ENCODE data around the gene RTL10. TPM values are rescaled to one million over a fixed set of nuclear protein-coding genes. Genes with fewer than 3 reads are reported as not detected.
"Not testable (repeated sequence)": the region's sequence is repeated elsewhere in the genome, so short reads cannot be mapped to it uniquely, and the experiment has no call there.

The RTL10 gene
- total RNA-seq, 2 donors from 2014 or later: 6.8 to 7.7 TPM

- ATAC-seq (no peak), DNase-seq (no peak)
- intact Hi-C loops (cut with DNase I): no loop called here
Observed at GRCh38 chr22:19836512-19836911, 18.2 kb downstream of the RTL10 start.

- ATAC-seq: no peak
- DNase-seq: no peak
- intact Hi-C loops (cut with DNase I): no loop called here
Observed at GRCh38 chr22:19834599-19834998, 20.1 kb downstream of the RTL10 start.

DNA sequence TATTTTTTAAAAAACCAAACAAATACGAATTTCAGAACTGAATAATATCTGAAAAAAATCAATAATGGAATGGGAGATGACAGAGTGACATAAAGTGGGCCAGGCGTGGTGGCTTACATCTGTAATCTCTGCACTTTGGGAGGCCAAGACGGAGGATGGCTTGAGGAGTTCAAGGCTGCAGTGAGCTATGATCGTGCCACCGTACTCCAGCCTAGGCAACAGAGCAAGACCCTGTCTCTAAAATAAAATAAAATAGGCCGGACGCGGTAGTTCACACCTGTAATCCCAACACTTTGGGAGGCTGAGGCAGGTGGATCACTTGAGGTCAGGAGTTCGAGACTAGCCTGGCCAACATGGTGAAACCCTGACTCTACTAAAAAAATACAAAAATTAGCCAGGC is 21.3 kb downstream of the RTL10 start:
- DNase-seq; ATAC-seq; intact Hi-C loops (cut with DNase I): not testable (repeated sequence)

DNA sequence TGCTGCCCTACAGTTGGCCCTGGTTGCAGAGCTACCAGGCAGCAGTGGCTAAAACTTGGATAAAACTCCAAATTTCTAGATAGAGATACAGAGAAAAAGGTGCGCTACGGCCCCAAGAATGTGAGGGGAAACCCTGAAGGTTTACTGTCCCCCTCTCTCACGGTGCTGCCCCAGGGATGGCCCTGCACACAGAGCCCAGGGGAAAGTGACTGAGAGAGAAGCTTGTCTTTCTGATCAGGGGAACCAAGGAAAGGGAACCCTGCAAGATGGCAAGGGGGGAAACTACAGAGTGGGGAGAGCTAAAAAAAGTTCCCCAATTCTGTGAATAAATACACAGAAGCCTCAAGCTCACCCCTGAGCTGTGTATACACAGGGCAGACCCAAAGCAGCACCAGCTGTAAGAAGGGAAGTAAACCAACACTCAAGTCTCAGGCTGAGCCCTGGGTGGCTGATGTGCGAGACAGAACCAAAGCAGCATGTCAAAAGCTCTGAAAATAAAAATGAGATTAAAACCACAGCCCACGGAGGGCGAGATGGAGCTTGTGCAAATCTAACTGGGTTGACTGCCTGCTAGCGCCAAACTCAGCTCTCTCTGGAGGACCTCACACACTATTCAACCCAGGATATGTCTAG is 22.1 kb downstream of the RTL10 start:
- intact Hi-C loops (cut with DNase I): no loop called here
- DNase-seq (no peak), ATAC-seq (no peak)

DNA sequence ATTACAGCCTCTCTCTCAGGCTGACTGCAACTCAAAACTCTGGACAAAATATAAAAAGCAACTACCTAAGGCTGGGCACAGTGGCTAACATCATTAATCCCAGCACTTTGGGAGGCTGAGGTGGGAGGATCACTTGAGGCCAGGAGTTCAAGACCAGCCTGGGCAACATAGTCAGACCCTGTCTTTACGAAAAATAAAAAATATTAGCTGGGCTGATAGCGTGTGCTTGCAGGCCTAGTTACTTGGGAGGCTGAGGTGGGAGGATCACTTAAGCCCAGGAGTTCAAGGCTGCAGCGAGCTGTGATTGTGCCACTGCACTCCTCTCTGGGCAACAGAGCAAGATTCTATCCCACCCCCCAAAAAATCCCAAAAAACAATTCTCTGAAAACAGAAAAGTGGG is 22.7 kb downstream of the RTL10 start:
- intact Hi-C loops (cut with DNase I); ATAC-seq; DNase-seq: not testable (repeated sequence)

DNA sequence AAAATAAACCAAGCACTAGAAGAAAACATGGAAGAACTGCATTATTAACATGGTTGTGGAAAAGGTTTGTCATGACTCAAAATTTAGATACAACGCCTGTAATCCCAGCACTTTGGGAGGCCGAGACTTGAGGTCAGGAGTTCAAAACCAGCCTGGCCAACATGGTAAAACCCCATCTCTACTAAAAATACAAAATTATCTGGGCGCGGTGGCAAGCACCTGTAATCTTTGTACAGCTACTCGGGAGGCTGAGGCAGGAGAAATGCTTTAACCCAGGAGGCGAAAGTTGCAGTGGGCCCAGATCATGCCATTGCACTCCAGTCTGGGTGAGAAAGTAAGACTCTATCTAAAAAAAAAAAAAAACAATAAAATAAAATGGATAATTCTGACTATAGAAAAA is 23.7 kb downstream of the RTL10 start:
- ATAC-seq (no peak), DNase-seq (no peak)
- intact Hi-C loops (cut with DNase I): no loop called here

GRCh38 chr22:19828035-19828401 is 26.7 kb downstream of the RTL10 start:
- no peak for DNase-seq
- ATAC-seq: no peak
- intact Hi-C loops (cut with DNase I): no loop called here

DNA sequence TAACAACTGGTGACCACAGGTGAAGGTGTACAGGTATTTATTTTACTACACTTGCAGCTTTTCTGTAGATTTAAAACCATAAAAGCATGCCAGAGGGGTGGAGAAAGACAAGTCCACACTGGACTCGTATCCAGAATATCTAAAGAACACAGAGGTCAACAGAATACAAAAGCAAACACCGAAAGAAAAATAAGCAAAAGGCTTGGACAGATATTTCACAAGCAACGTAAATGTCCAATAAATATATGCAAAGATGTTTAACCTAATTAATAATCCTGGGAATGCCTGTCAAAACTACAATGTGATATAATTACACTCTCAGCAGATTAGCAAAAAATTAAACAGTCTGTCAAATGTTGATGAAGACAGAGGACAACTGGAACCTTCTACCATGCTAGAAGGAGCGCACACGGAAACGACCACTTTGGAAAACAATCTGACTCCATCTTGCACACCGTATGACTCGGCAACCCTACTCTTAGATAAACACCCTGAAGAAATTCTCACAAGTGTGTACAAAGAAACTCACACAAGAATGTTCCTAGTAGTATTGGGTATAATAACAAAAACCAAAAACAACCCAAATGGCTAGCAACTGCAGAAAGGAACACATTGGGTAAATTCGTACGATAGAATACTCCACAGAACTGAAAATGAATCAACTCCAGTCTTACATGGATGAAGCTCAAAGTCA is 27.2 kb downstream of the RTL10 start:
- DNase-seq: no peak

DNA sequence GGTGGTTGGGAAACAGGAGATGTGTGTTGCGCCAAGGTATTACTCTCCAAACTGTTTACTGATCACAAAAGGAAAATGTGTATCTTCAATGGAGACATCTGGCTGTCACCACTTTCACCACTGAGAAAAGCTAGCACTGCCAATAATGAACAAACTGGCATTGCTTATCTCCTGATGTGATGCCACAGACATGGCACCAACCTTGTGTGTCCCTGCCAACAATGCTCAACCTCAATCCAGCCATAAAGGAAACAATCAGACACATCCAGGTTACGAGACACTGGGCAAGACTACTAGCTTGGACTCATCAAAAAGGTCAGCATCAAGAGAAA is 28.1 kb downstream of the RTL10 start:
- ATAC-seq (no peak), DNase-seq (no peak)
- intact Hi-C loops (cut with DNase I): no loop called here

More for the DNA sequence above, 27.2 kb downstream of the RTL10 start:
- intact Hi-C loops (cut with DNase I): no loop called here
- ATAC-seq: no peak

- intact Hi-C loops (cut with DNase I): no loop called here
- ATAC-seq: no peak
- DNase-seq: no peak
Observed at GRCh38 chr22:19825904-19826618, 28.6 kb downstream of the RTL10 start.

DNA sequence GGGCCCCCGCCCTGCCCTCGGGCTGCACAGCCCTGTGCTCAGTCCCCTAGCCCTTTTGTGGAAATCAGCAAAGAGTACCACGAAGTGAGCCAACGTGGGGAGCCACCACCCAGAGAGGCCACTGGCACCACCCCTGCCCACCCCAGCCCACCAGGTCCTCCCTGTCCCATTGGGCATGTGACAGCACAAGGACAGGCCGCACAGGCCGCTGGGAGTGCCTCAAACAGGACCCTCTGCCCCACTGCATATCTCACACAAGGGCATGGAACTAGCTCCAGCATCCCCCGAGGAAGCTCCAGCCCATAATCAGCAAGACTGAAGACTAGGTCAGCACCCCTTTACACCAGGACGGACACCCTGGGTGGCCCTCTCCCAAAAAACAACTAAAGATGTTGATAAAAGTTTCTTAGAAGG is 29.7 kb downstream of the RTL10 start:
- no peak for ATAC-seq
- intact Hi-C loops (cut with DNase I): no loop called here
- no peak for DNase-seq

- DNase-seq: no peak
- intact Hi-C loops (cut with DNase I): no loop called here
- no peak for ATAC-seq
Observed at GRCh38 chr22:19824212-19824925, 30.3 kb downstream of the RTL10 start.

GRCh38 chr22:19823902-19824211 is 30.8 kb downstream of the RTL10 start:
- ATAC-seq: no peak
- intact Hi-C loops (cut with DNase I): no loop called here
- DNase-seq: no peak

DNA sequence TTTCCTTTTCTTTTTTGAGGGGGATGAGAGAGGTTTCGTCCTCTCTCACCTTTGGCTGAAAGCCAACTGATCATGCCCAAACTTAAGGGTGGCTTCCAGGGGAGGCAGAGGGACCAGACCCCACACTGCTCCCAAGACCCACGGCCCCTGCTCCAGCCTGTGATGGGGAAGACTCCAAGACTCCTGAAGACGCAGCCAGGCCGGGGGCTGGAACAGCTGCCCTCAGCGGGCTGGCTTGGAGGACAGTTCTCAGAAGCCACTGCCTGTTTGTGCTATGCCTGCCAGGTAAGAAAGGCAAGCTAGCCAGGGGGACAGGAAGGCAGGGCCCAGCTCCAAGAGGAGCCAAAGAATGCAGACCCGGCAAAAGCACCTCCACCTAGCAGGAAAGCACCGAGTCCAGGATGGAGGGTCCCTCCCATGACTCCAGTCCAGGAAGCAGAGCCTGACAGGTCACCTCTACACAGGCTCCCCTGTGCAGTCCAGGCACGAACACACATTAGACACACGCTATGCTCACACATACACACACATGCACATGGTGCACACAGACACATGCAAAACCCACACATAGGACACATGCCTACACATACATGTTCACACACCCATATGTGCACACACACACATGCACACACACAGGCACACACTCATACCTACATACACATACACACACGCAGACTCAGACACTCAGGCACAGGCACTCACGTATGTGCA is 31.3 kb downstream of the RTL10 start:
- DNase-seq: no peak
- ATAC-seq: no peak
- intact Hi-C loops (cut with DNase I): no loop called here

- no peak for ATAC-seq
- intact Hi-C loops (cut with DNase I): no loop called here
- DNase-seq: no peak
Observed at GRCh38 chr22:19822301-19823117, 32.2 kb downstream of the RTL10 start.

DNA sequence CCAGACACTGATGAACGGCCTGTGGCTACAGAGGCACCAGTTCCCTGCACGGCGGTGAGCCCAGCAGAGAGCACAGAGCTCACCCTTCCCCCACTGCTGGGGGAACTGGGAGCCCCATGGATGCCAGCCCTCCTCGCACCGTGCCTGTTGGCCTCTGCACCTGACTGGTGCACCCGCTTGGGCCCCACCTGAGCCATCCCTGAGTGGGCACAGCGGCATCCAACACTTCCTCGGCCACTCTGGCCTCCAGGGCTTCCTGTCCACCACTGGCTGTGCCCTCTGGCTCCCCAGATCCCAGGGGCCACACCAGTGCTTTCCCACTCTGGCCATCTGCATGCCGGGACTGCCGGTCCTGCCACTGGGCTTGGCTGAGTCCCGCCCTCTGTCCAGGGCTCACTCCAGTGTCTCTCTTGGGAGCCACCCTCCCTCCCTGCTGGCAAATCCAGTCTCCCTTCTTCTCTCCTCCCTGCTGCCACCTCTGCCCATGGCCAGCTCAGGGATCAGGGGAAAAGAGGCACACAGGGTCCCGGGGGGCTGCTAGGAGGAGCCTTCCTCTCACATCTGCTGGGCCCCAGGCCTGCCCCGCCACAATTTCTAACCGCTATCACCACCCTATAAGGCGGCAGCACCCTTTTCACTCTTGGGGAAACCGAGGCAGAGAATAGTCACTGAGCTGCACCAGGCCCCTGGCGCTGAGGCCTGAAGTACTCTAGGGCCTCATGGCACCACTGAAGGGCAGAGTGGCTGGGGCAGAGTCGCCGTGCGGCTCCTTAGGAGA is 33.0 kb downstream of the RTL10 start:
- intact Hi-C loops (cut with DNase I): no loop called here
- ATAC-seq (no peak), DNase-seq (no peak)

DNA sequence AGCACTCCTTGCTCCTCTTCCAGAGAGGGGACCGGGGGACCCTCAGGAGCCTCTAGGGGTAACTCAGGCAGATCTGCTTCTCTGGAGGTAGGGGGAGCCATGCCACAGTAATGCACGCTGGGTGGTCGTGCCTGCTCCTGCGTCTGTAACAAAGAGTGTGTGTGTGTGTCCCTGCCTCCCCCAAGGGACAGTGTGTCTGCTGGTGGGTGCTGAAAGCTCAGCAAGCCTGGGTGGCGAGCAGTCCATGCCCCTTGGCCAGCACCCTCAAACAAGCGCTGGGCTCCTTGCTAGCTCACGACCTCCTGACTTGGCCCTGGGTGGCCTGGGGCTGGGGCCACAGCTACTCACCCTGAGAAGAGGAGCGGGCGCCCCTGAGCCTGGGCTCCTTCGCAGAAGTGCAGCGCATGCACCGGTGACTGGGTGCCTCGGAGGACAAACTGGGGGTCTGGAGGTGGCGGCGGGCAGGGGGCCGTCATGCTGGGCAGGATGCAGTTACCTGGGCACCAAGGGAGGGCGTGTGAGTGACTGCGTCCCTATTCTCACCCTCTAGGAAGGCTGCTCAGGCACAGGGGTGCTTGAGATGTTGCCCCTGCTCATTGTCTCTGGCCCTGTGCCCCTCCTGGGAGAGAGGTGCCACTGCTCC is 33.7 kb downstream of the RTL10 start:
- intact Hi-C loops (cut with DNase I): no loop called here
- ATAC-seq (no peak), DNase-seq (no peak)

Measured in left cardiac atrium (tissue), 4 donors.